GM12891 (cell line): ENCODE data around the gene PDAP1.

Experiments used
- PAX5 ChIP-seq: IDR thresholded peaks from 2 replicates; pipeline ENCODE4 v1.6.1; 2011; ENCODE audit warnings: low read length, moderate library complexity, mild to moderate bottlenecking; ENCODE audit not compliant: insufficient read depth, severe bottlenecking
- POLR2A ChIP-seq: IDR thresholded peaks from 2 replicates; pipeline ENCODE4 v1.6.1; 2011; ENCODE audit warnings: low read depth, low read length, control low read depth
- POLR2AphosphoS5 ChIP-seq: IDR thresholded peaks from 2 replicates; pipeline ENCODE4 v1.6.1; 2011; ENCODE audit warnings: low read depth, low read length, control low read depth
- POU2F2 ChIP-seq: IDR thresholded peaks from 2 replicates; pipeline ENCODE4 v1.6.1; 2011; ENCODE audit warnings: low read depth, mild to moderate bottlenecking, control low read depth, low read length, moderate library complexity
- TAF1 ChIP-seq: IDR thresholded peaks from 2 replicates; pipeline ENCODE4 v1.6.1; 2011; ENCODE audit warnings: low read depth, low read length, control low read depth

- TF ChIP-seq POLR2A = no peak
- no peak for TF ChIP-seq POLR2AphosphoS5
- no peak for TF ChIP-seq POU2F2
- TF ChIP-seq TAF1 = no peak
- TF ChIP-seq PAX5 = no peak
Measured at GRCh38 chr7:99406557-99406956, 1.8 kb downstream of the PDAP1 start.
